Measurements from ENCODE around the gene KANSL2. TPM values are rescaled to one million over a fixed set of nuclear protein-coding genes. Genes with fewer than 3 reads are reported as not detected.
"Not testable (repeated sequence)": the region's sequence is repeated elsewhere in the genome, so short reads cannot be mapped to it uniquely, and the experiment has no call there.

The KANSL2 gene
- total and polyA plus RNA-seq, 10 donors = 28.4 to 50.7 (median 36.5) TPM

DNA sequence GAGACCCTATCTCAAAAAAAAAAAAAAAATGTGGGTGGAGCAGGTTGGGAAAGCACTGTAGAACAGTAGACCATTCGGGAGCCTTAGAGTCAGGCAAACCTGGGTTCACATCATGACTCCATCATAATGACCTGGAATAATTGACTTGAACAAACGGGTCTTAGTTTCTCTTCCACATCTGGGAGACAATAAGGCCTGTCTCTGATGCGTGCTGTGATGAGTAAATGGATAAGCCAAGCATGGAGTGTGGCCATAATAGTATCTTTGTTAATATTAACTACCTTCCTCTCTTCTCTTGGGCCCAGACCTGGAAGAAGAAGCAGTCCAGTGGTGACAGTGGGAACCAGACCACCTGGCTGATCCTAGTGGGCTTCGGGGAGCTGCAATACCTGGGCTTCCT lies 54.5 kb downstream of the KANSL2 start:
- H3K27me3 ChIP-seq (replicated peaks in 1 of 7) = peaks cover 0 to 22% (median 0%) of the 10 kb centered on the region in 7 donors
- WGBS, 5 donors = 75 to 92% (median 81%) methylated on average over 4 of the region's 4 CpGs
- H3K4me3 ChIP-seq = no peak overlapping the region

DNA sequence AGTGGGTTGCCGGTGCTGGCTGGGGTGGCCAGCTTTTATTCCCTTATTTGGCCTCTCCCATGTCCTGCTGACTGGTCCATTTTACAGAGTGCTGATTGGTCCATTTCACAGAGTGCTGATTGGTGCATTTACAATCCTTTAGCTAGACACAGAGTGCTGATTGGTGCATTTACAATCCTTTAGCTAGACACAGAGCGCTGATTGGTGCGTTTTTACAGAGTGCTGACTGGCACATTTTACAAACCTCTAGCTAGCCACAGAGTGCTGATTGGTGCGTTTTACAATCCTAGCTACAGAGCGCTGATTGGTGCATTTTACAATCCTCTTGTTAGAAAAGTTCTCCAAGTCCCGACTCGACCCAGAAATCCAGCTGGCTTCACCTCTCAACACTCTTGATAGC lies 59.0 kb downstream of the KANSL2 start:
- DNase-seq; H3K27me3 ChIP-seq (replicated peaks in 1 of 7); H3K27ac ChIP-seq; H3K4me1 ChIP-seq; H3K4me3 ChIP-seq; H3K9me3 ChIP-seq; H3K36me3 ChIP-seq; intact Hi-C loops (cut with DNase I; ENCODE audit: low total_unique reads): not testable (repeated sequence)
- WGBS, 5 donors = 89 to 96% (median 92%) methylated on average over 7 of the region's 7 CpGs

More for the DNA sequence above, 54.5 kb downstream of the KANSL2 start:
- DNase-seq = no peak
- intact Hi-C loops (cut with DNase I; ENCODE audit: low total_unique reads) = no loop called here
- no peak for TF ChIP-seq CTCF (IDR thresholded peaks at IDR 0.05 in 8 of 11, conservative IDR thresholded peaks at IDR 0.05 in 3 of 11)
- no peak for TF ChIP-seq POLR2AphosphoS5 (IDR thresholded peaks at IDR 0.05)
- no peak for TF ChIP-seq POLR2A (IDR thresholded peaks at IDR 0.05)
- Histone ChIP-seq H3K27ac (no peak overlapping the region), H3K9me3 (peaks cover 0 to 7% (median 0%) of the 10 kb centered on the region in 8 donors), H3K4me1 (no peaks in the 10 kb centered on the region), H3K36me3 (no peaks in the 10 kb centered on the region)

DNA sequence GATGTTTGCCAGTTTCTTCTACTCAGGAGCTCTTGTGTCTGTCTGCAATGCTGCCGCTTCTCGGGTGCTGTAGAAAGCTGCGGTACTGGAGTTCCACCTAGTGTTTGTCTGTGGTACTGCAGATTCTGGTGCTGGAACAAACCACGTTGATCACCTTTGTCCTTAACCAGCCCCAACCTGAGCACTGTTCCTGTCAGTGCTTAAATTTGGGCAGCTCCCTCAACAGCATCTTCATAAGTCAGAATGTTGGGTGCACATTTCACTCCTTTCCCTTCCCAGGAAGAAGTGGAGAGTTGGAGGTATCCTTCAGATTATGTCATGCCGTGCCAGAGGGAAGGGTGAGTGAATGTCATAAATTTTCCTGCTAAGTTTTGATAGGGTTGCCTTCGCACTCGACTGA lies 63.5 kb downstream of the KANSL2 start:
- H3K27me3 ChIP-seq (replicated peaks in 1 of 7) = peaks cover 0 to 35% (median 0%) of the 10 kb centered on the region in 7 donors
- H3K9me3 ChIP-seq = peaks cover 0 to 20% (median 14%) of the 10 kb centered on the region in 8 donors
- no peaks in the 10 kb centered on the region for H3K36me3 ChIP-seq
- intact Hi-C loops (cut with DNase I; ENCODE audit: low total_unique reads) = loop anchor here (2.0 kb wide), 1 partner anchor 76 kb away; no protein-coding TSS in a partner anchor
- 16 to 22% (median 20%) methylated on average over 7 of the region's 7 CpGs for WGBS, 5 donors
- TF ChIP-seq POLR2A (IDR thresholded peaks at IDR 0.05) = no peak
- TF ChIP-seq CTCF (IDR thresholded peaks at IDR 0.05 in 8 of 11, conservative IDR thresholded peaks at IDR 0.05 in 3 of 11) = peak; percentile 75 to 94 (median 87)
- no peak overlapping the region for H3K27ac ChIP-seq
- H3K4me3 ChIP-seq = no peak overlapping the region
- no peaks in the 10 kb centered on the region for H3K4me1 ChIP-seq
- peak; percentile 82 for DNase-seq

DNA sequence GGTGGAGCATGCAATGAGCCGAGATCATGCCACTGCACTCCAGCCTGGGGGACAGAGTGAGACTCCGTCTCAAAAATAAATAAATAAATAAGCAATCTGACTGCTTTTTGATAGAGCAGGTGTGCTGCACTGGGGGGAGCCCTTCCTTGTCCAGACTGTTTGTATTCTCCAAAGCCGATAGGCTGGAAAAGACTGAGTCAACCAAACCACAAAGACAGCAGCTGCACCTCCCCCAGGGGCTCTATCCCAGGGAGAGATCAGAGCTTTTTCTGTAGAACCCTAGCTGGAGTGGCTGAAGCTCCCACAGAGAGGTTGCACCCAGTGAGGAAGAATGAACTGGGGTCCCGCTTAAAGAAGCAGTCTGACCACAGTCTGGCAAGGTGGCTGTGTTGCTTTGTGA lies 66.4 kb downstream of the KANSL2 start:
- Histone ChIP-seq H3K27me3 (replicated peaks in 1 of 7) (peaks cover 0 to 35% (median 0%) of the 10 kb centered on the region in 7 donors), H3K4me1 (no peaks in the 10 kb centered on the region), H3K4me3 (no peak overlapping the region), H3K36me3 (no peaks in the 10 kb centered on the region), H3K9me3 (peaks cover 0 to 42% (median 31%) of the 10 kb centered on the region in 8 donors), H3K27ac (no peak overlapping the region)
- no peak for TF ChIP-seq CTCF (IDR thresholded peaks at IDR 0.05 in 8 of 11, conservative IDR thresholded peaks at IDR 0.05 in 3 of 11)
- TF ChIP-seq POLR2AphosphoS5 (IDR thresholded peaks at IDR 0.05) = no peak
- no peak for TF ChIP-seq POLR2A (IDR thresholded peaks at IDR 0.05)
- WGBS, 5 donors = 84 to 95% (median 88%) methylated on average over 4 of the region's 4 CpGs
- no peak for DNase-seq
- intact Hi-C loops (cut with DNase I; ENCODE audit: low total_unique reads) = no loop called here

GRCh38 chr12:48613321-48613720 lies 68.7 kb downstream of the KANSL2 start:
- WGBS, 5 donors = 74 to 100% (median 86%) methylated on average over 1 of the region's 1 CpG
- Histone ChIP-seq H3K27ac (no peak overlapping the region), H3K9me3 (peaks cover 0 to 63% (median 46%) of the 10 kb centered on the region in 8 donors), H3K4me1 (no peaks in the 10 kb centered on the region), H3K27me3 (replicated peaks in 1 of 7) (peaks cover 0 to 35% (median 0%) of the 10 kb centered on the region in 7 donors), H3K36me3 (no peaks in the 10 kb centered on the region), H3K4me3 (no peak overlapping the region)
- DNase-seq = no peak
- intact Hi-C loops (cut with DNase I; ENCODE audit: low total_unique reads) = no loop called here
- no peak for TF ChIP-seq CTCF (IDR thresholded peaks at IDR 0.05 in 8 of 11, conservative IDR thresholded peaks at IDR 0.05 in 3 of 11)
- no peak for TF ChIP-seq POLR2AphosphoS5 (IDR thresholded peaks at IDR 0.05)
- no peak for TF ChIP-seq POLR2A (IDR thresholded peaks at IDR 0.05)
